Stimulated activated CD8-positive, alpha-beta memory T cell treated with anti-CD3 and anti-CD28 coated beads, Interleukin-15, amount 100 ng/mL, for 48 hours (primary cell): Measurements from ENCODE around the gene NSG2.
"Not testable (repeated sequence)": the region's sequence is repeated elsewhere in the genome, so short reads cannot be mapped to it uniquely, and the experiment has no call there.

ENCODE experiments used
- DNase-seq, 2 donors: peaks; one replicate each; pipeline ENCODE4 v3.0.0-alpha.2; 2020; ENCODE audit warnings: low read depth in 2 of 2

NSG2 gene

DNA sequence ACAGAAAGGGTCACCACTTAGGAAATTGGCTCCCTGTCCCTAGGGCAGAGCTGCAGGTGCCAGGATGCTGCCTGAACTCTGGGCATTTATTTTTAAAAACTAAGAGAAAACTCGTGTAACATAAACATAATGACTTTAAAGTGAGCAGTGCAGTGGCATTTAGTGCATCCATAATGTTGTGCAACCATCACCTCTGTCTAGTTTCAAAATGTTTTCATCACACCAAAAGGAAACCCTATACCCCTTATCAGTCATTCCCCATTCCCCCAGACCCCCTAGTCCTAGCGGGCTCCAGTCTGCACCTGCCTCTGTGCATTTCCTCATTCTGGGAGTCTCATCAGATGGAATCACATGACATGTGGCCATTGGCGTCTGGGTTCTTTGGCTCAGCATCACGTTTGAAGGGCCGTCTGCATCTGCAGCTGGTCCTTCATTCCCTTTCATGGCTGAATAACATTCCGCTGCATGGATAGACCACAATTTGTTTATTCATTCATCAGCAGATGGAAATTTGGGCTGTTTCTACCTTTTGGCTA is 55.8 kb downstream of the NSG2 start:
- DNase-seq: no peak

DNA sequence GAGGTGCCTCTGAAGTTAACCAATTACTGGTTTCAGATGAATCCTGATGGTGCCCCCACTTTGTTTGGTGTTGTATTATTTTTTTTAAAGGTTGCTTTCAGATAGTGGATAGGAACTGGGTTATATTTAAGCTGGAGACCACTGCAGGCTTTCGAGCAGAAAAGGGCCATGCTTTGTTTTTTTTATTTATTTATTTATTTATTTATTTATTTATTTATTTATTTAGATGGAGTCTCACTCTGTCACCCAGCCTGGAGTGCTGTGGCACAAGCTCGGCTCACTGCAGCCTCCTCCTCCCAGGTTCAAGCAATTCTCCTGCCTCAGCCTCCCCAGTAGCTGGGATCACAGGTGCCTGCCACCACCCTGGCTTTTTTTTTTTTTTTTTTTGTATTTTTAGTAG is 57.1 kb downstream of the NSG2 start:
- not testable (repeated sequence) for DNase-seq

- DNase-seq: no peak
Measured at GRCh38 chr5:174106997-174107655, 61.6 kb downstream of the NSG2 start.

DNA sequence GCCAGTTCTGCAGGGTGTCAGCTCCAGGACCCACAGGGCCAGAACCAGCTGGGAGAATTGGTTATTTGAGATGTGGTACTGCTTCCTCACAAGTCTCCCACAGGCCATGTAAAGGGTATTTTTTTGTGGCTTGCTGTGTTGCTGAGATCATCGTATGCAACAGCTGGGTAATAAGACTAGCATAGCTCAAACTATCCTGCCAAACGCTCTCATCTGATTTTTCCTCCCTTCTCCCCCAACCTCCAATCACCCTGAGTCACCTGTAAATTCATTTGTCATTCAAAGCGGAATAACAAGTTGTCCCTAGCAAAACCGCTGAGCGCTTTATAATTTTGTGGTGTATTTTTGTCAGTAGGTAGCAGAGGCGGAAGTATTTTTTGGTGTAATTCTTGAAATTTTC is 63.2 kb downstream of the NSG2 start:
- DNase-seq: no peak

DNA sequence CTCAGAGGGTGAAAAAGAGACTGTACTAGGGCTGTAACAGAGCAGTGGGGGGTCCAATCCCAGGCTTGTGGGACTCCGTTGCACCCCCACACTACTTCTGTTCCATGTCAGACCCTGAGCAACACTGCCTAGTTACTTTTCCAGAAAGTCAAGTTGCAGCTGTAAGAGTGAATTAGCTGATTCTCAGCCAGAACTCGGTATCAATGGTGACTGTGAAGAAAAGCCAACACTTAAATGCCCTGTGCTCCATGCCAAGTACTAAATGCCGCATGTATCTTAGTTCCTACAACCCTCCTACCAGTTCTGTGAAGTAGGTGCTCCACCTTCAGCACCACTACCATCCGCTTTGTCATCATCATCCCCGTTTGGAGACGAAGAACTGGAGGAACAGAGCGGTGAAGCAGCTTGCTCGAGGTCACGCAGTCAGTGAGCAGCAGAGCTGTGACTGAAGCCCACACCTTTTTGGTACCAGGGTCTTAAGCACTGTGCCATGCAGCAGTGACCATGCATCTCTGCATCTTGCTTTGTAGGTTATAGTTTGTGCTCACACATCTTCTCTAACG is 64.3 kb downstream of the NSG2 start:
- DNase-seq: no peak

GRCh38 chr5:174110310-174110709 is 64.8 kb downstream of the NSG2 start:
- no peak for DNase-seq

- DNase-seq: no peak
Measured at GRCh38 chr5:174111287-174111973, 65.9 kb downstream of the NSG2 start.

GRCh38 chr5:174115226-174115625 is 69.7 kb downstream of the NSG2 start:
- no peak for DNase-seq

- no peak for DNase-seq
Measured at GRCh38 chr5:174118823-174119467, 73.4 kb downstream of the NSG2 start.

GRCh38 chr5:174119468-174119881 is 74.0 kb downstream of the NSG2 start:
- no peak for DNase-seq

- no peak for DNase-seq
Measured at GRCh38 chr5:174120401-174121005, 75.0 kb downstream of the NSG2 start.

GRCh38 chr5:174134545-174134944 is 89.0 kb downstream of the NSG2 start:
- DNase-seq: no peak

GRCh38 chr5:174139623-174140022 is 94.1 kb downstream of the NSG2 start:
- DNase-seq: no peak

DNA sequence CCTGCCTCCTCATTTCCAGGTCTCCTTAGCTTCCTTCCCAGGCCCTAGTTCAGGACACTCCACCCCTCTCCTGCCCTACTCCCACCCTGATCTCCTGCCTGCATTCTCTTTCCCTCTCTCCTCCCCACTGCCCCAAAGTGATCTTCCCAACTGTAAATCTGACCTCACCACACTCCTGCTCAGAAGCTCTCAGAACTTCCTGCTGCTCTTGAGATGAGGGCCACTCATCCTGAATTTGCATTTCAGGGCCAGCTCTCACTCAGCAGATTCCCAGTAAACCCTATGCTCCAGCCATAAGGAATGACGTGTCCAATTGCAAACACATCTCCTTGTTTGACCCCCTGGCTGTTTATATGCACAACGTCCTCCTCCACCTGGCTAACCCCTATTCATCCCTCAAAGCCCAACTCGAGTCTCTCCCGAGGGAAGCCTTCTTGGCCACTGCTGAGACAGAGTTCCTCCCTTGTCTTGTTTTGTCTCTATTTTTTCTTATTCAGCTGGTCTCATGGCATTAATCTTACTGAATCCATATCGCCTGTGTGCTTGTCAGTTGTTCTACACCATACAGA is 95.0 kb downstream of the NSG2 start:
- no peak for DNase-seq

DNA sequence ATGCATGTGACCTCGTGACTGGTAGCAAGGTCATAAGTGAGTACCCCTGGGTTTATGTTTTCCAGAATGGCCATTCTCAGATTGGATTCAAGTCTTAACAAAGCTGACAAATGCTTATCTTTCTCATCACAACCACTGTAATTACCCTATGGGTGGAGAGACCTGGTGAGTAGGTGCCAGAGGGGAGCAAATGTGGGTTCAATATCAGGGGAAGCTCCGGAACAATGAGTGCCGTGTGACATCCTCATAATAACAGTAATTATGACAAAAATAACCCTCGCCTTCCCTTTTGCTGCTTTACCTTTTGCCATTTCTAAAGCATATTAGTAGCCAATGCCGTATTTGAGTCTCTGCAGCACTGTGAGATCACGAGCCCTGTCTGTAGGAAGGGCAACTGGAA is 95.9 kb downstream of the NSG2 start:
- no peak for DNase-seq

GRCh38 chr5:174145091-174145490 is 99.6 kb downstream of the NSG2 start:
- no peak for DNase-seq

DNA sequence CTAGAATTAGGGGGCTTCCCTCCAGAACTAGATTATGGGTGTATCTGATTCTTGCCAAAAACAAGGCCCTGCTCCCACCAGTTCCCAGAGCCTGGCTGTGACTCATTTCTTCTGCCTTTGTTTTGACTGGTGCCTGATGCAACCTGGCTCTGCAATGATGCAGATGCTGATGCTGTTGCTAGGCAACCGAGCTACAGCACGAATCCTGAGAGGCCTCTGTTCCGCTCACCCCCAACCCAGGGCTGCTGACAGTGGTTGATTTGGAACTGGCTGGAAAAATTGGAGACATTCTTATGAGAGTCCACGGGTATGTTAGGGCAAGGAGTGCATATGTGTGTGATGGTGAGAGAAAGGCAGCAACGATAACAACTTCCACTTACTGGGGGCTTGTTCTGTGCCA is 100.3 kb downstream of the NSG2 start:
- peak; percentile 2 to 19 for DNase-seq

GRCh38 chr5:174146556-174146955 is 101.0 kb downstream of the NSG2 start:
- no peak for DNase-seq

DNA sequence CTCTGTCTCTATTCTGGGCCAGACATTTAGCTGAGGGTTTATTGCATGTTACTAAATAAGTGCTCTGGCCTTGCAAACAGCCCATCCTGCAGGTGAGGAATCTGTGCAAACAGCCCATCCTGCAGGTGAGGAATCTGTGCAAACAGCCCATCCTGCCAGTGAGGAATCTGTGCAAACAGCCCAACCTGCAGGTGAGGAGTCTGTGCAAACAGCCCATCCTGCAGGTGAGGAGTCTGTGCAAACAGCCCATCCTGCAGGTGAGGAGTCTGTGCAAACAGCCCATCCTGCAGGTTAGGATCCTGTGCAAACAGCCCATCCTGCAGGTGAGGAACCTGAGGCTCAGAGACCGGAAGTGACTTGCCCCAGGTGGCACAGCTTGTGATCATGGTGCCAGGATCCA is 101.5 kb downstream of the NSG2 start:
- DNase-seq: not testable (repeated sequence)

- DNase-seq: no peak
Measured at GRCh38 chr5:174147551-174147950, 102.0 kb downstream of the NSG2 start.

GRCh38 chr5:174148721-174149120 is 103.2 kb downstream of the NSG2 start:
- no peak for DNase-seq

DNA sequence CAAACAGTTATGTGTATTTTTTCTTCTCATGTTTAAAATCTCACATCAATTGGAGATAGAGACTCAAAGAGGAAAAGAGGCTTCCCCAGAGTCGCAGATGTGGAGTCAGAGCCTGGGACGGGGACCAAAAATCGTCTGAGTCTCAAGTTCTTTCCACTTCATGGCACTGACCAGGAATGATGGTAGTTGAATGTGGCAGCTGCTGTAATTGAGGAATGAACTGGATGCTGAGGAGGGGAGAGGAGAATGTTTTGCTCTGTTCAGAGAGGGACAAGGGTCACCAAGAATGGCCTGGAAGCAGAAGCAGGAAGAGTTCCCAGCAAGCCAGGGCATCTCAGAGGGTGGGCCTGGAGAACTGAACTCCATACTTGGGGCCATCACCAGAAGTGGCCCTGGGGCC is 103.9 kb downstream of the NSG2 start:
- no peak for DNase-seq
